Measurements from ENCODE around the gene THAP6.
"Not testable (repeated sequence)": the region's sequence is repeated elsewhere in the genome, so short reads cannot be mapped to it uniquely, and the experiment has no call there.

The THAP6 gene

GRCh38 chr4:75544220-75544619 is 29.9 kb downstream of the THAP6 start:
- not testable (repeated sequence) for H3K4me3 ChIP-seq (ENCODE audit: insufficient read depth, low read depth, low read length, poor library complexity, severe bottlenecking); H3K27me3 ChIP-seq (replicated peaks; ENCODE audit: control insufficient read depth, insufficient read depth, low read length, poor library complexity, severe bottlenecking); H3K27ac ChIP-seq (ENCODE audit: insufficient read depth, low read length, poor library complexity, severe bottlenecking); DNase-seq; H3K4me1 ChIP-seq (ENCODE audit: control insufficient read depth, insufficient read depth, low read length, poor library complexity, severe bottlenecking); H3K9me3 ChIP-seq (ENCODE audit: control insufficient read depth, low read length)
- peaks cover 13% of the 10 kb centered on the region for H3K36me3 ChIP-seq (ENCODE audit: control insufficient read depth, insufficient read depth, low read length)

GRCh38 chr4:75544870-75545269 is 30.6 kb downstream of the THAP6 start:
- Histone ChIP-seq H3K36me3 (ENCODE audit: control insufficient read depth, insufficient read depth, low read length) (peaks cover 11% of the 10 kb centered on the region), H3K9me3 (ENCODE audit: control insufficient read depth, low read length) (no peaks in the 10 kb centered on the region), H3K4me1 (ENCODE audit: control insufficient read depth, insufficient read depth, low read length, poor library complexity, severe bottlenecking) (no peaks in the 10 kb centered on the region), H3K4me3 (ENCODE audit: insufficient read depth, low read depth, low read length, poor library complexity, severe bottlenecking) (no peak overlapping the region), H3K27me3 (replicated peaks; ENCODE audit: control insufficient read depth, insufficient read depth, low read length, poor library complexity, severe bottlenecking) (no peaks in the 10 kb centered on the region), H3K27ac (ENCODE audit: insufficient read depth, low read length, poor library complexity, severe bottlenecking) (no peak overlapping the region)
- DNase-seq, result no peak

GRCh38 chr4:75545526-75545925 is 31.3 kb downstream of the THAP6 start:
- Histone ChIP-seq H3K36me3 (ENCODE audit: control insufficient read depth, insufficient read depth, low read length) (peaks cover 10% of the 10 kb centered on the region), H3K27me3 (replicated peaks; ENCODE audit: control insufficient read depth, insufficient read depth, low read length, poor library complexity, severe bottlenecking) (no peaks in the 10 kb centered on the region), H3K9me3 (ENCODE audit: control insufficient read depth, low read length) (no peaks in the 10 kb centered on the region), H3K4me3 (ENCODE audit: insufficient read depth, low read depth, low read length, poor library complexity, severe bottlenecking) (no peak overlapping the region), H3K27ac (ENCODE audit: insufficient read depth, low read length, poor library complexity, severe bottlenecking) (no peak overlapping the region), H3K4me1 (ENCODE audit: control insufficient read depth, insufficient read depth, low read length, poor library complexity, severe bottlenecking) (no peaks in the 10 kb centered on the region)
- no peak for DNase-seq

GRCh38 chr4:75547647-75548387 is 33.5 kb downstream of the THAP6 start:
- no peaks in the 10 kb centered on the region for H3K4me1 ChIP-seq (ENCODE audit: control insufficient read depth, insufficient read depth, low read length, poor library complexity, severe bottlenecking)
- H3K27ac ChIP-seq (ENCODE audit: insufficient read depth, low read length, poor library complexity, severe bottlenecking), result no peak overlapping the region
- no peak overlapping the region for H3K4me3 ChIP-seq (ENCODE audit: insufficient read depth, low read depth, low read length, poor library complexity, severe bottlenecking)
- H3K9me3 ChIP-seq (ENCODE audit: control insufficient read depth, low read length), result no peaks in the 10 kb centered on the region
- H3K36me3 ChIP-seq (ENCODE audit: control insufficient read depth, insufficient read depth, low read length), result peaks cover 10% of the 10 kb centered on the region
- DNase-seq, result no peak
- H3K27me3 ChIP-seq (replicated peaks; ENCODE audit: control insufficient read depth, insufficient read depth, low read length, poor library complexity, severe bottlenecking), result no peaks in the 10 kb centered on the region

- Histone ChIP-seq H3K9me3 (ENCODE audit: control insufficient read depth, low read length) (no peaks in the 10 kb centered on the region), H3K27ac (ENCODE audit: insufficient read depth, low read length, poor library complexity, severe bottlenecking) (no peak overlapping the region), H3K36me3 (ENCODE audit: control insufficient read depth, insufficient read depth, low read length) (peaks cover 10% of the 10 kb centered on the region), H3K4me1 (ENCODE audit: control insufficient read depth, insufficient read depth, low read length, poor library complexity, severe bottlenecking) (no peaks in the 10 kb centered on the region), H3K27me3 (replicated peaks; ENCODE audit: control insufficient read depth, insufficient read depth, low read length, poor library complexity, severe bottlenecking) (no peaks in the 10 kb centered on the region), H3K4me3 (ENCODE audit: insufficient read depth, low read depth, low read length, poor library complexity, severe bottlenecking) (no peak overlapping the region)
- DNase-seq, result no peak
Measured at GRCh38 chr4:75549019-75549418, 34.7 kb downstream of the THAP6 start.

- DNase-seq, result no peak
- no peaks in the 10 kb centered on the region for H3K4me1 ChIP-seq (ENCODE audit: control insufficient read depth, insufficient read depth, low read length, poor library complexity, severe bottlenecking)
- no peaks in the 10 kb centered on the region for H3K36me3 ChIP-seq (ENCODE audit: control insufficient read depth, insufficient read depth, low read length)
- no peak overlapping the region for H3K27ac ChIP-seq (ENCODE audit: insufficient read depth, low read length, poor library complexity, severe bottlenecking)
- H3K27me3 ChIP-seq (replicated peaks; ENCODE audit: control insufficient read depth, insufficient read depth, low read length, poor library complexity, severe bottlenecking), result no peaks in the 10 kb centered on the region
- no peaks in the 10 kb centered on the region for H3K9me3 ChIP-seq (ENCODE audit: control insufficient read depth, low read length)
- H3K4me3 ChIP-seq (ENCODE audit: insufficient read depth, low read depth, low read length, poor library complexity, severe bottlenecking), result no peak overlapping the region
Measured at GRCh38 chr4:75552452-75552851, 38.2 kb downstream of the THAP6 start.

GRCh38 chr4:75555294-75556164 is 41.3 kb downstream of the THAP6 start, which contains the start of gene ODAPH:
TSS of gene ODAPH (plus strand) at chr4:75556066. CDS start at chr4:75556083, 17 bp downstream.
- Histone ChIP-seq H3K4me1 (ENCODE audit: control insufficient read depth, insufficient read depth, low read length, poor library complexity, severe bottlenecking) (no peaks in the 10 kb centered on the region), H3K27ac (ENCODE audit: insufficient read depth, low read length, poor library complexity, severe bottlenecking) (no peak within 1 kb of the TSS), H3K4me3 (ENCODE audit: insufficient read depth, low read depth, low read length, poor library complexity, severe bottlenecking) (no peak within 1 kb of the TSS), H3K27me3 (replicated peaks; ENCODE audit: control insufficient read depth, insufficient read depth, low read length, poor library complexity, severe bottlenecking) (no peaks in the 10 kb centered on the region), H3K36me3 (ENCODE audit: control insufficient read depth, insufficient read depth, low read length) (no peaks in the 10 kb centered on the region), H3K9me3 (ENCODE audit: control insufficient read depth, low read length) (no peaks in the 10 kb centered on the region)
- no peak for DNase-seq

GRCh38 chr4:75557696-75558095 is 43.4 kb downstream of the THAP6 start:
- H3K4me1 ChIP-seq (ENCODE audit: control insufficient read depth, insufficient read depth, low read length, poor library complexity, severe bottlenecking), result no peaks in the 10 kb centered on the region
- H3K27me3 ChIP-seq (replicated peaks; ENCODE audit: control insufficient read depth, insufficient read depth, low read length, poor library complexity, severe bottlenecking), result no peaks in the 10 kb centered on the region
- DNase-seq, result no peak
- H3K27ac ChIP-seq (ENCODE audit: insufficient read depth, low read length, poor library complexity, severe bottlenecking), result no peak overlapping the region
- H3K36me3 ChIP-seq (ENCODE audit: control insufficient read depth, insufficient read depth, low read length), result no peaks in the 10 kb centered on the region
- no peaks in the 10 kb centered on the region for H3K9me3 ChIP-seq (ENCODE audit: control insufficient read depth, low read length)
- no peak overlapping the region for H3K4me3 ChIP-seq (ENCODE audit: insufficient read depth, low read depth, low read length, poor library complexity, severe bottlenecking)

- no peaks in the 10 kb centered on the region for H3K36me3 ChIP-seq (ENCODE audit: control insufficient read depth, insufficient read depth, low read length)
- no peak for DNase-seq
- no peaks in the 10 kb centered on the region for H3K27me3 ChIP-seq (replicated peaks; ENCODE audit: control insufficient read depth, insufficient read depth, low read length, poor library complexity, severe bottlenecking)
- H3K9me3 ChIP-seq (ENCODE audit: control insufficient read depth, low read length), result no peaks in the 10 kb centered on the region
- H3K4me1 ChIP-seq (ENCODE audit: control insufficient read depth, insufficient read depth, low read length, poor library complexity, severe bottlenecking), result no peaks in the 10 kb centered on the region
- no peak overlapping the region for H3K4me3 ChIP-seq (ENCODE audit: insufficient read depth, low read depth, low read length, poor library complexity, severe bottlenecking)
- no peak overlapping the region for H3K27ac ChIP-seq (ENCODE audit: insufficient read depth, low read length, poor library complexity, severe bottlenecking)
Measured at GRCh38 chr4:75561789-75562188, 47.5 kb downstream of the THAP6 start.

- no peak overlapping the region for H3K4me3 ChIP-seq (ENCODE audit: insufficient read depth, low read depth, low read length, poor library complexity, severe bottlenecking)
- H3K36me3 ChIP-seq (ENCODE audit: control insufficient read depth, insufficient read depth, low read length), result no peaks in the 10 kb centered on the region
- no peak for DNase-seq
- H3K27me3 ChIP-seq (replicated peaks; ENCODE audit: control insufficient read depth, insufficient read depth, low read length, poor library complexity, severe bottlenecking), result no peaks in the 10 kb centered on the region
- no peaks in the 10 kb centered on the region for H3K4me1 ChIP-seq (ENCODE audit: control insufficient read depth, insufficient read depth, low read length, poor library complexity, severe bottlenecking)
- H3K27ac ChIP-seq (ENCODE audit: insufficient read depth, low read length, poor library complexity, severe bottlenecking), result no peak overlapping the region
- H3K9me3 ChIP-seq (ENCODE audit: control insufficient read depth, low read length), result no peaks in the 10 kb centered on the region
Measured at GRCh38 chr4:75564023-75564422, 49.8 kb downstream of the THAP6 start.

Measured in effector memory CD4-positive, alpha-beta T cell (primary cell).